ENCODE data around the gene PPP6R2.

DNA sequence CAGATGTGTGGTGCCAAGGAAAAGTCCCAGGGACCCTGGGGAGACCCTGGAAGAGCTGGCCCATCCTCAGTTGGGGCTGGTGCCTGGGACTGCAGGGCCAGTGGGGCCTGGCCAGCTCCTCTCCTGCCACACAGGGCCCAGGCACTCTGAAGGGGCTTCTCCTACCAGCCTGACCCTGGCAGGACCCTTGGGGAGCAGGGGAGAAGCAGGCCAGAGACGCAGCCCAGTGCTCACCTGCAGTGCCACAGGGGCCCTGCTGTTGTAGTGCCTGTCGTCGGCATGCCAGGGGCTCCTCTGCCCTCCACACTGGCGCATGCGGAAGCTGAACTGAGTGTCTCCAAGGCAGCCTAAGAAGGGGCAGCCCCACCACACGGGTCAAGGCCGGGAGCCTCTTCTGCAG is 25.5 kb upstream of the PPP6R2 start:
- TF ChIP-seq YY1 (IDR thresholded peaks at IDR 0.05; ENCODE audit: borderline replicate concordance in 1 of 3, control insufficient read depth in 1 of 3, extremely low read depth in 1 of 3, insufficient read depth in 3 of 3, insufficient read length in 1 of 3, insufficient replicate concordance in 2 of 3, low read depth in 1 of 3, low read length in 2 of 3) (no peak), ASH1L (IDR thresholded peaks at IDR 0.05; ENCODE audit: borderline replicate concordance, low read depth, partially characterized antibody) (no peak), SRF (CRISPR knock-in tag; IDR thresholded peaks at IDR 0.05) (no peak), ZNF311 (CRISPR knock-in tag; IDR thresholded peaks at IDR 0.05) (no peak), ZBTB33 (CRISPR knock-in tag; IDR thresholded peaks at IDR 0.05) (no peak), ZNF133 (CRISPR knock-in tag; IDR thresholded peaks at IDR 0.05) (no peak), NFYB (IDR thresholded peaks at IDR 0.05; ENCODE audit: extremely low read depth, insufficient read length) (no peak)
